Mucosa of rectum (tissue), 2 donors: Measurements from ENCODE around the gene TCF12.
"Not testable (repeated sequence)": the region's sequence is repeated elsewhere in the genome, so short reads cannot be mapped to it uniquely, and the experiment has no call there.

ENCODE experiments used
- H3K27ac ChIP-seq, 2 donors: one replicate each; pipeline ENCODE4 v1.7.0; 2013; ENCODE audit warnings: inconsistent platforms in 2 of 2, low read depth in 2 of 2, low read length in 2 of 2
- H3K27me3 ChIP-seq, 2 donors: one replicate each; pipeline ENCODE4 v1.7.0; 2013; ENCODE audit warnings: low read length in 2 of 2; ENCODE audit not compliant: control insufficient read depth in 2 of 2, insufficient read depth in 2 of 2
- H3K36me3 ChIP-seq, 2 donors: one replicate each; pipeline ENCODE4 v1.7.0; 2013; ENCODE audit warnings: low read length in 2 of 2; ENCODE audit not compliant: control insufficient read depth in 2 of 2, insufficient read depth in 2 of 2
- H3K4me1 ChIP-seq, 2 donors: one replicate each; pipeline ENCODE4 v1.7.0; 2013; ENCODE audit warnings: low read length in 2 of 2, mild to moderate bottlenecking in 1 of 2; ENCODE audit not compliant: control insufficient read depth in 2 of 2, insufficient read depth in 2 of 2
- H3K4me3 ChIP-seq, 2 donors: one replicate each; pipeline ENCODE4 v1.7.0; 2013; ENCODE audit warnings: low read length in 2 of 2
- H3K9ac ChIP-seq, 2 donors: one replicate each; pipeline ENCODE4 v1.7.0; 2013; ENCODE audit warnings: low read length in 2 of 2, low read depth in 1 of 2, mild to moderate bottlenecking in 1 of 2
- H3K9me3 ChIP-seq, 2 donors: one replicate each; pipeline ENCODE4 v1.7.0; 2013; ENCODE audit warnings: low read length in 2 of 2; ENCODE audit not compliant: control insufficient read depth in 2 of 2
- donor health status: healthy.
- donor health status: Normal muscosa, but diverticular disease.

TCF12 gene

GRCh38 chr15:57164251-57164650, 245.8 kb downstream of the TCF12 start:
- not testable (repeated sequence) for H3K4me1 ChIP-seq, H3K9ac ChIP-seq, H3K27ac ChIP-seq, H3K36me3 ChIP-seq, H3K9me3 ChIP-seq, H3K4me3 ChIP-seq, H3K27me3 ChIP-seq

GRCh38 chr15:57165992-57166391, 247.5 kb downstream of the TCF12 start:
- no peaks in the 10 kb centered on the region for H3K27me3 ChIP-seq
- H3K27ac ChIP-seq: no peak overlapping the region
- peaks cover 0 to 8% of the 10 kb centered on the region in 2 donors for H3K36me3 ChIP-seq
- H3K9ac ChIP-seq: no peak overlapping the region
- no peaks in the 10 kb centered on the region for H3K4me1 ChIP-seq
- H3K9me3 ChIP-seq: no peaks in the 10 kb centered on the region
- no peak overlapping the region for H3K4me3 ChIP-seq

- Histone ChIP-seq H3K4me3 (no peak overlapping the region), H3K9me3 (no peaks in the 10 kb centered on the region), H3K36me3 (peaks cover 4 to 8% of the 10 kb centered on the region in 2 donors), H3K4me1 (no peaks in the 10 kb centered on the region), H3K27ac (no peak overlapping the region), H3K27me3 (no peaks in the 10 kb centered on the region), H3K9ac (no peak overlapping the region)
These were observed 249.5 kb downstream of the TCF12 start for GRCh38 chr15:57167821-57168395.

GRCh38 chr15:57169643-57170042, 251.2 kb downstream of the TCF12 start:
- H3K27me3 ChIP-seq: no peaks in the 10 kb centered on the region
- H3K9ac ChIP-seq: no peak overlapping the region
- H3K36me3 ChIP-seq: peaks cover 4 to 8% of the 10 kb centered on the region in 2 donors
- H3K27ac ChIP-seq: no peak overlapping the region
- H3K4me1 ChIP-seq: no peaks in the 10 kb centered on the region
- no peaks in the 10 kb centered on the region for H3K9me3 ChIP-seq
- no peak overlapping the region for H3K4me3 ChIP-seq

GRCh38 chr15:57171426-57171825, 253.0 kb downstream of the TCF12 start:
- no peaks in the 10 kb centered on the region for H3K27me3 ChIP-seq
- no peak overlapping the region for H3K9ac ChIP-seq
- H3K4me1 ChIP-seq: no peaks in the 10 kb centered on the region
- H3K27ac ChIP-seq: no peak overlapping the region
- peaks cover 4 to 8% of the 10 kb centered on the region in 2 donors for H3K36me3 ChIP-seq
- H3K9me3 ChIP-seq: no peaks in the 10 kb centered on the region
- H3K4me3 ChIP-seq: no peak overlapping the region

- Histone ChIP-seq H3K4me1 (no peaks in the 10 kb centered on the region), H3K27me3 (no peaks in the 10 kb centered on the region)
These were observed 254.5 kb downstream of the TCF12 start for GRCh38 chr15:57172925-57173324.

GRCh38 chr15:57183041-57183440, 264.6 kb downstream of the TCF12 start:
- no peak overlapping the region for H3K27ac ChIP-seq
- no peaks in the 10 kb centered on the region for H3K27me3 ChIP-seq
- H3K4me3 ChIP-seq: no peak overlapping the region
- H3K36me3 ChIP-seq: peaks cover 2 to 3% of the 10 kb centered on the region in 2 donors
- H3K9ac ChIP-seq: no peak overlapping the region
- H3K4me1 ChIP-seq: no peaks in the 10 kb centered on the region
- H3K9me3 ChIP-seq: no peaks in the 10 kb centered on the region

More at GRCh38 chr15:57172925-57173324, 254.5 kb downstream of the TCF12 start:
- H3K4me3 ChIP-seq: no peak overlapping the region
- no peak overlapping the region for H3K9ac ChIP-seq
- H3K9me3 ChIP-seq: no peaks in the 10 kb centered on the region
- no peak overlapping the region for H3K27ac ChIP-seq
- H3K36me3 ChIP-seq: peaks cover 0 to 4% of the 10 kb centered on the region in 2 donors

- Histone ChIP-seq H3K36me3 (peaks cover 2 to 3% of the 10 kb centered on the region in 2 donors), H3K4me3 (no peak overlapping the region), H3K27ac (no peak overlapping the region), H3K27me3 (no peaks in the 10 kb centered on the region), H3K4me1 (no peaks in the 10 kb centered on the region), H3K9me3 (no peaks in the 10 kb centered on the region), H3K9ac (no peak overlapping the region)
These were observed 265.3 kb downstream of the TCF12 start for GRCh38 chr15:57183614-57184344.

GRCh38 chr15:57184502-57184901, 266.1 kb downstream of the TCF12 start:
- no peak overlapping the region for H3K4me3 ChIP-seq
- no peak overlapping the region for H3K27ac ChIP-seq
- no peaks in the 10 kb centered on the region for H3K4me1 ChIP-seq
- H3K27me3 ChIP-seq: no peaks in the 10 kb centered on the region
- peaks cover 2 to 3% of the 10 kb centered on the region in 2 donors for H3K36me3 ChIP-seq
- H3K9me3 ChIP-seq: no peaks in the 10 kb centered on the region
- H3K9ac ChIP-seq: no peak overlapping the region

GRCh38 chr15:57185507-57186074, 267.1 kb downstream of the TCF12 start:
- H3K9me3 ChIP-seq: no peaks in the 10 kb centered on the region

More at GRCh38 chr15:57185507-57186074, 267.1 kb downstream of the TCF12 start:
- Histone ChIP-seq H3K4me1 (no peaks in the 10 kb centered on the region), H3K36me3 (peaks cover 2 to 3% of the 10 kb centered on the region in 2 donors), H3K27me3 (no peaks in the 10 kb centered on the region), H3K4me3 (no peak overlapping the region), H3K9ac (no peak overlapping the region), H3K27ac (no peak overlapping the region)
